Heart left ventricle (tissue), 16 donors: ENCODE results near the gene POMP. TPM values are rescaled to one million over a fixed set of nuclear protein-coding genes. Genes with fewer than 3 reads are reported as not detected.
"Not testable (repeated sequence)": the region's sequence is repeated elsewhere in the genome, so short reads cannot be mapped to it uniquely, and the experiment has no call there.

Source experiments
- ATAC-seq, 4 donors: fragments of 200-7000 bp; cut with Tn5 transposase; one replicate each; pipeline ENCODE4 v1.9.1; 2020 to 2022; ENCODE audit warnings: moderate library complexity in 4 of 4, mild to moderate bottlenecking in 3 of 4, moderate number of reproducible peaks in 1 of 4
- DNase-seq, 5 donors: peaks; one replicate each; pipeline ENCODE4 v3.0.0-alpha.2; 2020
- H3K27ac ChIP-seq, 12 donors: fragments of 200-600 bp; sonication (generic) in 4 of 12; one replicate each; pipeline versions ENCODE4 v1.5.0 to v1.8.0; 2016 to 2022; ENCODE audit warnings: mild to moderate bottlenecking in 2 of 12
- H3K27me3 ChIP-seq, 9 donors: fragments of 200-600 bp; sonication (generic) in 2 of 9; one replicate each; pipeline versions ENCODE4 v1.5.1 to v1.8.0; 2016 to 2022; ENCODE audit warnings: mild to moderate bottlenecking in 3 of 9
- H3K36me3 ChIP-seq, 9 donors: fragments of 200-600 bp; sonication (generic) in 2 of 9; one replicate each; pipeline versions ENCODE4 v1.5.0 to v1.8.0; 2018 to 2022; ENCODE audit warnings: mild to moderate bottlenecking in 2 of 9
- H3K4me1 ChIP-seq, 12 donors: fragments of 200-600 bp; sonication (generic) in 4 of 12; one replicate each; pipeline versions ENCODE4 v1.5.0 to v1.8.0; 2016 to 2022; ENCODE audit warnings: mild to moderate bottlenecking in 3 of 12
- H3K4me3 ChIP-seq, 12 donors: fragments of 200-600 bp; sonication (generic) in 4 of 12; one replicate each; pipeline versions ENCODE4 v1.5.0 to v1.8.0; 2017 to 2022; ENCODE audit warnings: mild to moderate bottlenecking in 9 of 12, moderate library complexity in 4 of 12
- H3K9me3 ChIP-seq, 12 donors: fragments of 200-600 bp; sonication (generic) in 4 of 12; one replicate each; pipeline versions ENCODE4 v1.5.0 to v1.8.0; 2016 to 2022; ENCODE audit warnings: mild to moderate bottlenecking in 1 of 12
- POLR2A ChIP-seq, 2 donors: fragments of 450-650 bp; IDR thresholded peaks; one replicate each; pipeline ENCODE4 v1.6.1; 2017; ENCODE audit warnings: antibody characterized with exemption in 2 of 2, mild to moderate bottlenecking in 2 of 2, moderate library complexity in 2 of 2
- WGBS, 4 donors: extraction: QIAGEN DNeasy Blood & Tissue Kit in 2 of 4; methylation state at CpG; one replicate each; pipeline versions ENCODE4 v1.1.5 to v1.1.7; 2013 to 2018; 5-methylcytosine and 5-hydroxymethylcytosine counted together
- intact Hi-C, 10 donors: fragments of 100-400 bp; cut with DNase I; formaldehyde crosslinking; loops; one replicate each; pipeline versions ENCODE4 v1.11.1 to v1.14.2; 2022
- polyA plus RNA-seq, 2 donors: library from polyadenylated mRNA; stranded (reverse); fragments of 200-250 nt; gene quantifications; one replicate each; pipeline ENCODE4 v1.2.3, GENCODE V29; 2013
- total RNA-seq, 9 donors: library from RNA; depleted of rRNA in 2 of 9; stranded (reverse); fragments of >200 nt in 2 of 9; fragmentation: NEBNext Ultra II Directional in 3 of 9; extraction: Animal tissue kit (Norgen Biotek cat#: 25700) in 3 of 9; gene quantifications; one replicate each; pipeline versions ENCODE4 v1.1.0 to v1.2.4, GENCODE V29; 2016 to 2023
- TF ChIP-seq, protein P1 (sequence below), 12 donors: fragments of 200-600 bp; sonication (generic) in 4 of 12; IDR thresholded peaks; one replicate each; pipeline versions ENCODE4 v1.5.0 to v1.8.0; 2018 to 2022; ENCODE audit warnings: antibody characterized with exemption in 12 of 12, mild to moderate bottlenecking in 5 of 12
- donor health status: ischemic (EF 13 %, LVEDD 7.1; RV severe dilation, severe dysfunction).
- donor health status: healthy with polysubstance abuse.
- donor health status: DM: no; HTN: yes; CAD: no.
- donor health status: DM: no; HTN: no; CAD: no.
- donor health status: ischemic (EF 25% LVEDD 6.9; RV normal size, moderate dysfunction).
- donor health status: ischemic (EF 25% LVEDD 5.7; RV mildly dilated, moderate dysfunction).
- donor health status: healthy.
- donor health status: DM: yes; HTN: yes; CAD: no.
- donor health status: ischemic (EF 35%, LVEDD 5.7; RV mildly dilated, moderate dysfunction).
- donor health status: nonischemic (EF 11% LVEDD 7.7; RV severe dilation, severe dysfunction).
- donor health status: DM: yes; HTN: yes; CAD: no.
- donor health status: PGD.
- donor health status: ischemic (EF 29% LVEDD 5.4; RV normal size, mild dysfunction).
- donor health status: nonischemic (EF 23%, LVEDD 6.1; RV moderate dilation, normal function).

POMP gene
- total and polyA plus RNA-seq, 11 donors, result 87.8 to 149 (median 102) TPM

DNA sequence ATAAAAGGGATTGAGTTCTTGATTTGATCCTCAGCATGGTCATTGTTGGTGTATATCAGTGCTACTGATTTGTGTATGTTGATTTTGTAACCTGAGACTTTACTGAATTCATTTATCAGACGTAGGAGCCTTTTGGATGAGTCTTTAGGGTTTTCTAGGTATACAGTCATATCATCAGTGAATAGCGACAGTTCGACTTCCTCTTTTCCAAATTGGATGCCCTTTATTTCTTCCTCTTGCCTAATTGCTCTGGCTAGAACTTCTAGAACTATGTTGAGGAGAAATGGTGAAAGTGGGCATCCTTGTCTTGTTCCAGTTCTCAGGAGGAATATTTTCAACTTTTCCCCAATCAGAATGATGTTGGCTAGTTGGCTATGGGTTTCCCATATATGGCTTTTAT is 27.0 kb downstream of the POMP start:
- Histone ChIP-seq H3K36me3 (peaks cover 0 to 5% (median 0%) of the 10 kb centered on the region in 9 donors), H3K27ac (no peak overlapping the region), H3K4me3 (no peak overlapping the region), H3K9me3 (peaks cover 0 to 33% (median 0%) of the 10 kb centered on the region in 12 donors), H3K4me1 (no peaks in the 10 kb centered on the region), H3K27me3 (no peaks in the 10 kb centered on the region)
- no peak for ATAC-seq
- intact Hi-C loops, result loop anchor here in 1 of 10 donors (10.0 kb wide), 1 partner anchor 109 kb away; no protein-coding TSS in a partner anchor
- no peak for DNase-seq
- TF ChIP-seq, protein P1, sequence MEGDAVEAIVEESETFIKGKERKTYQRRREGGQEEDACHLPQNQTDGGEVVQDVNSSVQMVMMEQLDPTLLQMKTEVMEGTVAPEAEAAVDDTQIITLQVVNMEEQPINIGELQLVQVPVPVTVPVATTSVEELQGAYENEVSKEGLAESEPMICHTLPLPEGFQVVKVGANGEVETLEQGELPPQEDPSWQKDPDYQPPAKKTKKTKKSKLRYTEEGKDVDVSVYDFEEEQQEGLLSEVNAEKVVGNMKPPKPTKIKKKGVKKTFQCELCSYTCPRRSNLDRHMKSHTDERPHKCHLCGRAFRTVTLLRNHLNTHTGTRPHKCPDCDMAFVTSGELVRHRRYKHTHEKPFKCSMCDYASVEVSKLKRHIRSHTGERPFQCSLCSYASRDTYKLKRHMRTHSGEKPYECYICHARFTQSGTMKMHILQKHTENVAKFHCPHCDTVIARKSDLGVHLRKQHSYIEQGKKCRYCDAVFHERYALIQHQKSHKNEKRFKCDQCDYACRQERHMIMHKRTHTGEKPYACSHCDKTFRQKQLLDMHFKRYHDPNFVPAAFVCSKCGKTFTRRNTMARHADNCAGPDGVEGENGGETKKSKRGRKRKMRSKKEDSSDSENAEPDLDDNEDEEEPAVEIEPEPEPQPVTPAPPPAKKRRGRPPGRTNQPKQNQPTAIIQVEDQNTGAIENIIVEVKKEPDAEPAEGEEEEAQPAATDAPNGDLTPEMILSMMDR (IDR thresholded peaks at IDR 0.05), result no peak
- no peak for TF ChIP-seq POLR2A (IDR thresholded peaks at IDR 0.05)
- WGBS, 4 donors, result 78 to 84% (median 83%) methylated on average over 3 of the region's 3 CpGs

DNA sequence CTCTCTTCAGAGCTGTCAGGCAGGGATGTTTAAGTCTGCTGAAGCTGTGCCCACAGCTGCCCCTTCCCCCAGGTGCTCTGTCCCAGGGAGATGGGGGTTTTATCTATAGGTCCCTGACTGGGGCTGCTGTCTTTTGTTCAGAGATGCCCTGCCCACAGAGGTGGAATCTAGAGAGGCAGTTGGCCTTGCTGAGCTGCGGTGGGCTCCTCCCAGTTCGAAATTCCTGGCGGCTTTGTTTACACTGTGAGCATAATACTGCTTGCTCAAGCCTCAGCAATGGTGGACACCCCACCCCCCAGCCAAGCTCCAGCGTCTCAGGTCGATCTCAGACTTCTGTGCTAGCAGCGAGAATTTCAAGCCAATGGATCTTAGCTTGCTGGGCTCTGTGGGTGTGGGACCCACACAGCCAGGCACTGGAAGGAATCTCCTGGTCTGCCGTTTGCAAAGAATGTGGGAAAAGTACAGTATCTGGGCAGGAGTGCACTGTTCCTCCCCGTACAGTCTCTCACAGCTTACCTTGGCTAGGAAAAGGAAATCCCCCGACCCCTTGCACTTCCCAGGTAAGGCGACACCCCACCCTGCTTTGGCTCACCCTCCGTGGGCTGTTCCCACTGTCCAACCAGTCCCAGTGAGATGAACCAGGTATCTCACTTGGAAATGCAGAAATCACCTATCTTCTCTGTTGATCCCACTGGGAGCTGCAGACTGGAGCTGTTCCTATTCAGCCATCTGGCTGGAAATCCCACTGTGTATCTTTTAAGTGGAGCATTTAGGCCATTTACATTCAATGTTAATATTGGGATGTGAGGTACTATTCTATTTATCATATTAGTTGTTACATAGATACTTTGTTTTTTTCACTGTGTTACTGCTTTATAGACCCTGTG is 34.9 kb downstream of the POMP start:
- H3K27me3 ChIP-seq, H3K9me3 ChIP-seq, H3K27ac ChIP-seq, H3K4me1 ChIP-seq, H3K4me3 ChIP-seq, ATAC-seq, intact Hi-C loops, DNase-seq: not testable (repeated sequence)
- 61 to 88% (median 66%) methylated on average over 9 to 11 of the region's 11 CpGs for WGBS, 4 donors
- peaks cover 0 to 26% (median 5%) of the 10 kb centered on the region in 9 donors for H3K36me3 ChIP-seq

DNA sequence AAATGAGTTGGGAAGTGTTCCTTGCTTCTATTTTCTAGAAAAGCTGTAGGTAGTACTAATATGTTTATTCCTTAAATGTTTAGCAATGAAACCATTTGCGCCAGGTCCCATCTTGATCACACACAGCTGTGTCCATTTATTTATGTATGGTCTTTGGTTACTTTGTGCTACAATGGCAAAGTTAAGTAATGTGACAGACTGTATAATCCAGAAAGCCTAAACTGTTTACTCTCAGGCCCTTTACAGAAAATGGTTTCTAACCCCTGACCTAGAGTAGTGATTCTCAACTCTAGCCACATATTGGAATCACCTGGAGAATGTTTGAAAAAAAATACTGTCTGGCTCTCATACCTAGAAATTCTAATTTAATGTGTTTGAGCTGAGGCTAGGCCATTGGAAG is 38.5 kb downstream of the POMP start:
- 89 to 100% (median 98%) methylated on average over 1 of the region's 1 CpG for whole genome bisulfite sequencing, 4 donors
- intact Hi-C loops, result no loop called here
- no peaks in the 10 kb centered on the region for H3K4me1 ChIP-seq
- no peaks in the 10 kb centered on the region for H3K27me3 ChIP-seq
- no peak for DNase-seq
- H3K36me3 ChIP-seq, result peaks cover 0 to 62% (median 40%) of the 10 kb centered on the region in 9 donors
- no peak overlapping the region for H3K4me3 ChIP-seq
- no peak for ATAC-seq
- H3K27ac ChIP-seq, result no peak overlapping the region
- TF ChIP-seq POLR2A (IDR thresholded peaks at IDR 0.05), result no peak
- TF ChIP-seq, protein P1 (IDR thresholded peaks at IDR 0.05), result no peak
- H3K9me3 ChIP-seq, result no peaks in the 10 kb centered on the region

DNA sequence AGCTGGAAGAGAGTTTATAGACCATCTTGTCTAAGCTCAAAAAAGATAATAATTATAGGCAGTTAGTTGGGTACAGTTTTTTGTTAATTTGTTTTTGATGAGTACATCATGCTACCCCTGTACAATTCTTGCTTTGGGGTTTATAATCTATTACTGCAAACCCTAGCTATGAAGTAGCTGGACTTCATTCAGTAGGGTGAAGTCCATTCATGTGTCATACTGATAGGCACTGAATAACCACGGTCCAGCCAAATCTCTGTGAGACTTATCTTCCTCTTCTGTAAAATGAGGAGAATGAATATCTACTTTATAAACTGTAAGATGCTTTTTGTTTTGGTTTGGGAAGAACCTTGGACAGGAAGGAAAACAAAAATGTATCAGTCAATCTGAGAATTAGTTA is 40.3 kb downstream of the POMP start:
- H3K4me1 ChIP-seq, result peaks cover 0 to 4% (median 0%) of the 10 kb centered on the region in 12 donors
- ATAC-seq (no peak), DNase-seq (no peak)
- H3K27me3 ChIP-seq, result no peaks in the 10 kb centered on the region
- H3K9me3 ChIP-seq, result no peaks in the 10 kb centered on the region
- no peak overlapping the region for H3K4me3 ChIP-seq
- TF ChIP-seq, protein P1 (IDR thresholded peaks at IDR 0.05), result no peak
- no peak for TF ChIP-seq POLR2A (IDR thresholded peaks at IDR 0.05)
- WGBS, 4 donors, result 63 to 84% (median 71%) methylated on average over 1 of the region's 1 CpG
- H3K27ac ChIP-seq, result no peak overlapping the region
- peaks cover 0 to 80% (median 58%) of the 10 kb centered on the region in 9 donors for H3K36me3 ChIP-seq
- intact Hi-C loops, result no loop called here
